Memory B cell (primary cell): Measurements from ENCODE around the gene LYRM4.

Source experiments
- ATAC-seq: fragments of 150-1000 bp; cut with Tn5 transposase; 2 replicates; pipeline ENCODE4 v1.10.0; 2021; ENCODE audit warnings: low read depth, mild to moderate bottlenecking, moderate library complexity
- DNase-seq, 2 donors: peaks; one replicate each; pipeline ENCODE4 v3.0.0; 2022; ENCODE audit warnings: low spot score in 2 of 2
- H3K27ac Mint-ChIP-seq: one replicate; pipeline ENCODE4 v1.8.0; 2022; ENCODE audit warnings: mild to moderate bottlenecking, moderate library complexity, mixed read lengths
- H3K27me3 Mint-ChIP-seq: one replicate; pipeline ENCODE4 v1.8.0; 2022; ENCODE audit warnings: mixed read lengths
- H3K36me3 Mint-ChIP-seq: one replicate; pipeline ENCODE4 v1.8.0; 2022; ENCODE audit warnings: mild to moderate bottlenecking, mixed read lengths
- H3K4me1 Mint-ChIP-seq: one replicate; pipeline ENCODE4 v1.8.0; 2022; ENCODE audit warnings: mixed read lengths
- H3K4me3 Mint-ChIP-seq: one replicate; pipeline ENCODE4 v1.8.0; 2022; ENCODE audit warnings: mild to moderate bottlenecking, moderate library complexity, mixed read lengths
- H3K9me3 Mint-ChIP-seq: one replicate; pipeline ENCODE4 v1.8.0; 2022; ENCODE audit warnings: mixed read lengths

Gene LYRM4

DNA sequence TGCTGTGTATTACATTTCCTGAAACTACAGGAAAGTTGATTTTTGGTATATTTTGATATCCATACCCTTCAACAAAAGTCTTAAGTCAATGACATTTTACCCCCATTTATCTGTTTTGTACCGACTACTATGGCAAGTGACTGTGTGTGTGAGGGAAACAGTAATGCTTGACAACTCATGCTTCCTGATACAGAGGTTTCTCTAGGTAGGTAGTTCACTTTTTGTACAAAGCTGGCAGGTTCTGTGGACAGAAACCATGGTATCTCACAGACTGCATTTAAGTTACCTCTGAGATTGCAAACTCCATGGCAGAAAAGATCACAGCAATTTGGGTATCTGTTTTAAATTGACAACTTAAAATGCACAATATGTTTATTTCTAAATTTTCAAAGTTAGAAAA is 29.3 kb upstream of the LYRM4 start:
- Mint-ChIP-seq H3K4me1 (peaks cover 55% of the 10 kb centered on the region), H3K27ac (no peak overlapping the region), H3K4me3 (peak overlapping the region; percentile 39), H3K9me3 (no peaks in the 10 kb centered on the region), H3K27me3 (no peaks in the 10 kb centered on the region), H3K36me3 (peaks cover 6% of the 10 kb centered on the region)
- DNase-seq (no peak), ATAC-seq (peak; percentile 53)

DNA sequence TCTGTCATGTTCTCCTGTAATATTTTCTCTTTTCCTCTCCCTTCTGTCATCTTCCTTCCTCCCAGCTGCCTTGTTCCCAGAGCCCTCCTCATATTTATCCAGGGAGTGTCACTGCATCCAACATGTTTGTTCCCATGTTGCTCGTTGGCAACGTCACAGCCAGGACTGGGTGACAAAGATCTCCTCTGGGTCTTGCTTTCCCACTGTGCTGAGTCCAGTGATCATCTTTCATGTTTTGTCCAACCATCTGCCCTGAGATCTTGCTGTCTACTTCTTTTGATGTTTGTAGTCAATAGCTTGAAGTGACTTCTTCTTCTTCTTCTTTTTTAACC is 27.2 kb upstream of the LYRM4 start:
- Mint-ChIP-seq H3K9me3 (no peaks in the 10 kb centered on the region), H3K27ac (no peak overlapping the region), H3K27me3 (no peaks in the 10 kb centered on the region), H3K4me1 (peaks cover 51% of the 10 kb centered on the region), H3K4me3 (no peak overlapping the region), H3K36me3 (peaks cover 12% of the 10 kb centered on the region)
- DNase-seq (no peak), ATAC-seq (no peak)

DNA sequence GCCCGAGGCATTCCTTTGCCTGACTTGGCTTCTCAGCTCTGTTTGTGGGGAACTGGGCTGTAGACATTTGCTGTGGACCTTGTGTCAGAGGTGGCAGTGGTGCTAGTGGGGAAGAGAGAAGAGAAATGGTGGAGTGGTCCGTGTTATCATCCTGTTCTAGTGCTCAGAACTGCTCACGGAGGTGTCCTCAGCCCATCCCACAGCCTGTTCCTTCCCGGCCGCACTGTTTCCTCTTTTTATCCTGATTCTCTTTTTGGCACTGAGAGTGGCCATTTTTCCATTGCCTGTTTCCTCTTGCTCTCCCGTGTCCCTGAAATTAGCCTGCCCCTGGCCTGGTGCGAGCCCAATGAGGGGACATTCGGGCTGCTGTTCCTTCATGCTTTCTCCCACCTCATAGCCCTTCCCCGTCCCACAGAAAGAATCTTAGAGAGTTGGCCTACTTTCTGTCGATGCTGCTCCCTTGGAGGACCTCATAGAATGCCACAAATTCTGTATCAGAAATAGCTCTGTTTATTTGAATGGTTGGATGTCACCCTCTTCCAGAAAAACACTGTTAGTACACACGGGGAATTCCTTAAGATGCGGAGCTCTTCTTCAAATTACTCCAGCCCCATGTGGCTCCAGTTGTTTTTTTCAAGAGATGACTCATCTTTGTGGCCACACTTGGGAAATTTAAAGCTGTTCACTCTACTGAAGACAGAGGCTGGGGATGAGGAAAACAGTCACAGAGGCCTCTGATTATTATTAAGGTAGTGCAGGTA is 26.6 kb upstream of the LYRM4 start:
- peak overlapping the region; percentile 43 for H3K27ac Mint-ChIP-seq
- no peak for ATAC-seq
- peaks cover 12% of the 10 kb centered on the region for H3K36me3 Mint-ChIP-seq
- no peaks in the 10 kb centered on the region for H3K27me3 Mint-ChIP-seq
- no peak for DNase-seq
- peaks cover 47% of the 10 kb centered on the region for H3K4me1 Mint-ChIP-seq
- no peak overlapping the region for H3K4me3 Mint-ChIP-seq
- no peaks in the 10 kb centered on the region for H3K9me3 Mint-ChIP-seq

DNA sequence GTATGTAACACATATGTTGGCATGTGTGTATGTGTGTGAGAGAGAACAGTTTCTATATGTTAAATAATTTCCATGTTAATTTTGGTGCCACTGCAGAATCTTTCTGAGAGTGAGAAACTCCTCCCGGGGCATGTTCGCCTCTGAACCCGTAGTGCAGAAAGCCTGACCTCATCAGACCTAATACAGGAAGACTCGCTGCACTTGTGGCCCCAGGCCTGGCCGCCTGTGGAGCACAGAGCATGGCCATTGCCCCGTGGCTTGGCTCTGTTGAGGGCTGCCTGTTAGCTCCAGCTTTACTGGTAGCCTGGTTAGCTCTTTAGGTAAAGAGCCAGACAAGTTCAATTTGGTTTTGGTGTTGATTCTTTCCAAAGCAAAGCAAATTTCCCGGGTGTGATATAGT is 26.0 kb upstream of the LYRM4 start:
- H3K27ac Mint-ChIP-seq, result peak overlapping the region; percentile 43
- H3K27me3 Mint-ChIP-seq, result no peaks in the 10 kb centered on the region
- peaks cover 47% of the 10 kb centered on the region for H3K4me1 Mint-ChIP-seq
- no peak for DNase-seq
- H3K36me3 Mint-ChIP-seq, result peaks cover 10% of the 10 kb centered on the region
- peak overlapping the region; percentile 15 for H3K4me3 Mint-ChIP-seq
- H3K9me3 Mint-ChIP-seq, result no peaks in the 10 kb centered on the region
- ATAC-seq, result peak; percentile 77

DNA sequence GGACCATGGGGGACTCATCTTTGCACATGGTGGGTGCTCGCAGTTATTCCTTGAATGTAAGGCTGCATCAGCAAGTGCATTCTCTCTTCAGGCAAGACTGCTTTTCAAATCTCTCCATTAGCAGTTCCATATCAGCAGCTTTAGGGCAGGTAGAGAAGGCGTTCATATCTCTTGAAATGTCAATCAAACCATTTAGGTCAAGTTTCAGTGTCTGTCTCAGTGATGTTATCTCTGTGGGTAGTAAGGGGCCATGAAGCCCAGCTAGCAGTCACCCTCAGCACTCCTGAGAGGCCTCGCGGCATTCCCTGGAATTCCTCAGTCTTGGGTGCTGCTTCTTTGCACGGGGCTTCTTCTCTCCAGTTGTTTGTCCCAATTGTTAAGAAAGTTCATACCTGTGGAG is 24.8 kb upstream of the LYRM4 start:
- Mint-ChIP-seq H3K27ac (no peak overlapping the region), H3K4me1 (peaks cover 47% of the 10 kb centered on the region), H3K36me3 (peaks cover 10% of the 10 kb centered on the region), H3K4me3 (no peak overlapping the region), H3K27me3 (no peaks in the 10 kb centered on the region), H3K9me3 (no peaks in the 10 kb centered on the region)
- DNase-seq, result no peak
- ATAC-seq, result no peak

DNA sequence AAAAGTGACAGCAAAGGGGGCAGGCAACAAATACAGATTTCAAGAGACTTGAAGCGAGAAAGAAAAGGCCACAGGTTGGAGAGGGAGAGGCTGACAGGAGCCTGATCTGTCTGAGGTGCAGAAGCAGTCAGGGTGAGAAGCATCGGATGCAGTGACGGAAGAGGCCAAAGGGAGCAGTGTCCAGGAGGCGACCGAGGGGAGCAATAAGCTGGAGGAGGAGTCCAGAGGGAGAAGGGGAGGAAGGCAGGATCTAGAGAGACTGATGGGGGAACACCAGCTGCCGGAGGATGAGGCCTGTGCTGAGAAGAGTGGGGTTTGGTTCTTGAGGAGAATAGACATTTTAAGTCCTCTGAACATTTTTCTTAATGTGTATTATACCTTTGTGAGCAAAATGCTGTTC is 24.3 kb upstream of the LYRM4 start:
- Mint-ChIP-seq H3K4me1 (peaks cover 47% of the 10 kb centered on the region), H3K27ac (no peak overlapping the region)

DNA sequence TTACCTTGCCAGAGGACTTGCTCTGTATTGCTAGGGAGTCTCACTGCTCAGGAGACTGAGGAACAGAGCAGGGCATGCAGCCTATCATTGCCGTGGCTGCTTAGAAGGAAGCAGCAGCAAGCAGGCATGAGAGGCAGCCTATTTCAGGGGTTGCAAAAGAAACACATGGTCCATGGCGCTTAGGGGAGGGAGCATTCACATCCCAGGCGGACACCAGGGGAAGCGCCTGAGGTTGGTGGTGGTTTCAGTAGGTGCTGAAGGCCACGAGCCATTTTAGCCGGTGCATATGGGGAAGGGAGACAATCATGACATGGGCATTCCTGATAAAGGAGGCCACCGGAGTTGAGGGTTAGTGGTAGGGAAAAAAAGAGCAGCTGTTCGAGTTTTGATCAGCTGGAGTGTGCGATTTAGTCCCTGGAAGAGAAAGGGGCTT is 21.5 kb upstream of the LYRM4 start:
- peaks cover 9% of the 10 kb centered on the region for H3K36me3 Mint-ChIP-seq
- no peaks in the 10 kb centered on the region for H3K9me3 Mint-ChIP-seq
- H3K27me3 Mint-ChIP-seq, result no peaks in the 10 kb centered on the region
- H3K27ac Mint-ChIP-seq, result no peak overlapping the region
- H3K4me1 Mint-ChIP-seq, result peaks cover 47% of the 10 kb centered on the region
- H3K4me3 Mint-ChIP-seq, result peak overlapping the region; percentile 17
- DNase-seq (no peak), ATAC-seq (no peak)

More for the DNA sequence above, 24.3 kb upstream of the LYRM4 start:
- DNase-seq, result no peak
- H3K27me3 Mint-ChIP-seq, result no peaks in the 10 kb centered on the region
- H3K36me3 Mint-ChIP-seq, result peaks cover 10% of the 10 kb centered on the region
- ATAC-seq, result no peak
- H3K9me3 Mint-ChIP-seq, result no peaks in the 10 kb centered on the region
- H3K4me3 Mint-ChIP-seq, result no peak overlapping the region

DNA sequence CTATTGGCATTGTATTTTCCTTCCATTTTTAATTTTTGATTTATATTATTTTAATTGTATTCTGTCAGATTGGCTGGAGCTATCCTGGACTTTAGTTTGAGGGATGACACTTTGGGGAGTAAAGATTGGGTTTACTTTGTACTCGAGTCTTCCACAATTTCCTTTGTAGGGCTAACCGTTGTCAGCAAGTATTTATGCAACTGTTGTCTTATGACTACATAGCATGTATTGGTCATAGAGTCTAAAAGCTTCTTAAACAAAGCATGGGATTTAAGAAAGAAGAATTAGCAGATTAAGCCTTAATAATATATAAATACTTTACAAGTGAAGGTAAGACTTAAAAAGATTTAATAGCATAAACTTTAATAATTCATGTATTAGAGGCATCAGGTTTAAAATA is 20.2 kb upstream of the LYRM4 start:
- H3K4me1 Mint-ChIP-seq, result peaks cover 42% of the 10 kb centered on the region

DNA sequence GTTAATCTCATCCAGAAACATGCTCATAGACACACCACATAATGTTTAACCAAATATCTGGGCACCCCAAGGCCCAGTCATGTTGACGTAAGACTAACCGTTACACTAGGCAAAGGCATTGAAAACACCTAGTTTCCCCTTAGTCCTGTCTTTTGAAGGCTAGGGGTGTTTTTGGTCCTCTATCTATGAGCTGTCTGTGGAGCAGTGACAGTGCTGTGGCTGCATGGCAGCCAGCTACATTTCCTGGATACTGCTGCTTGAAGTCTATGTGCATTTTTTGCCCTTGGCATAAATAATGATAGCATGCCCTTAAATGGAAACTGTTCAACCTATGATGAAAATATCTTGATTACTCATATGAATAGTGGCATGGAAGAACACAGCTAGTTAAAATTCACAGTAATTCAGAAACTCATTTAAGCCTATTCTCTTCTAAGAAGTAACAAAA is 19.2 kb upstream of the LYRM4 start:
- Mint-ChIP-seq H3K9me3 (no peaks in the 10 kb centered on the region), H3K4me3 (no peak overlapping the region), H3K4me1 (peaks cover 33% of the 10 kb centered on the region), H3K36me3 (peaks cover 6% of the 10 kb centered on the region), H3K27me3 (no peaks in the 10 kb centered on the region), H3K27ac (peak overlapping the region; percentile 78)
- ATAC-seq, result no peak
- no peak for DNase-seq

More for the DNA sequence above, 20.2 kb upstream of the LYRM4 start:
- H3K36me3 Mint-ChIP-seq, result peaks cover 9% of the 10 kb centered on the region
- H3K27ac Mint-ChIP-seq, result no peak overlapping the region
- no peak for ATAC-seq
- no peaks in the 10 kb centered on the region for H3K27me3 Mint-ChIP-seq
- no peak overlapping the region for H3K4me3 Mint-ChIP-seq
- no peak for DNase-seq
- H3K9me3 Mint-ChIP-seq, result no peaks in the 10 kb centered on the region

DNA sequence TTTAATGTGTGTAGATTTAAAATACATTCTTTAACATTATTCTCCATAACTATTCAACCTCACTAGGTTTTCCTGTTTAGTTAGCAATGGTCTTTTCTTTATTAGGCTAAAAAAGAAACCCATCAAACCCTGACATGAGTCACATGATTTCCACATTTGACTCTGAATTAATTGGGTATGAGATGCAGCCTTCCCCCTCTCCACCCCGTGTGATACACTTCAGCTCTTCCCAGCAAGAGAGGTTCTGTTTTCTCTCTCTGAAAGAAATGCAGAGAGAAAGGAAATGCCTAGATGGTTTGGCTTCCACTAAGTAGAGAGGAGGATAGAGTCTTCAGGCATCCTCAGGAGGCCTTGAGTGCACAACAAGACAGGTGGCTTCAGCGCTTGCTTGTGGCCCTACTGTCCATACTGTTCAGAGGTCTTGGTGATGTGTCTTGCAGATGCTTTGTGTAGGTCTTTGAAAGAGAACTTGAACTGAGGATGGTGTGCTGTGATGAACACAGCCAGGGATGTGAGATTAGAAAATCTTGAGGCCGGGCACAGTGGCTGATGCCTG is 17.9 kb upstream of the LYRM4 start:
- peaks cover 28% of the 10 kb centered on the region for H3K4me1 Mint-ChIP-seq
- ATAC-seq, result peak; percentile 43
- DNase-seq, result no peak
- no peaks in the 10 kb centered on the region for H3K27me3 Mint-ChIP-seq
- peaks cover 2% of the 10 kb centered on the region for H3K36me3 Mint-ChIP-seq
- no peaks in the 10 kb centered on the region for H3K9me3 Mint-ChIP-seq
- peak overlapping the region; percentile 78 for H3K27ac Mint-ChIP-seq
- H3K4me3 Mint-ChIP-seq, result peak overlapping the region; percentile 63

DNA sequence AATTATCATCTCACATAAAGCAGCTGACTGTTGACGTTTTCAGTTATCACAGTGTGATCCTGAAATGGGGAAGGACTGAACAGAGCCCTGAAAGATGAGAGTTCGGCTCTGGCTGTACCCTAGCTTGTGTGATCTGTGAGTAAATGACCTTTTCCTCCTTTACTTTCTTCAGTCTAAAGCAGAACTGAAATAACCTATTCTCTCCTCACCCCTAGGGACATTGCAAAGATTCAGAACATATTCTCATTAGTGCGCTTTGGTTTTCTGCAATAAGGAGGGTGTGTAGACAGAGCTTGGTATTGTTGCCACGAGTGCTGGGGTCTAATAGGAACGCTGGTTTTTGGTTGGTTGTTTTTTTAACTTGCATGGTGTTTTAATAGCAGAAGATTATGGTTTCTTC is 17.3 kb upstream of the LYRM4 start:
- no peaks in the 10 kb centered on the region for H3K9me3 Mint-ChIP-seq
- no peaks in the 10 kb centered on the region for H3K27me3 Mint-ChIP-seq
- H3K4me3 Mint-ChIP-seq, result peak overlapping the region; percentile 82
- peaks cover 2% of the 10 kb centered on the region for H3K36me3 Mint-ChIP-seq
- ATAC-seq (peak; percentile 82), DNase-seq (no peak)
- peak overlapping the region; percentile 78 for H3K27ac Mint-ChIP-seq
- peaks cover 33% of the 10 kb centered on the region for H3K4me1 Mint-ChIP-seq

DNA sequence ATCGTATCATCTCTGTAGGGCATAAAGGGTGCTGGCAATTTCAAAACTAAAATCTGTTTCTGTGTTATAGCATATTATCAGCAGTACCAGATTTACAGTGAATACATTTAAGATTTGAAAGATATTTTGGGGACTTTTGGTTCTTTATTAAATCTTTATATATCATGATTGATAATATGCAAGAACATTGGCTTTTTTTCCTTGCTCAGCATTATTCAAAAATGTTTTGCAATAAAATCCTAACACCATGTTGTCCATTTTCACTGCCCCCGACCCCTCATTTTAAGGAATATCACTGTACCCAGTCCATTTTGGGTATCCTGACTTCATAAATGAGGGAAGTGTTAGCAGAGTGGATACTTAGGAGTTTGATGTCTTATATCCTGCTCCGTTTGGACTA is 16.8 kb upstream of the LYRM4 start:
- Mint-ChIP-seq H3K27ac (peak overlapping the region; percentile 78), H3K4me3 (peak overlapping the region; percentile 82)
- ATAC-seq, result no peak

DNA sequence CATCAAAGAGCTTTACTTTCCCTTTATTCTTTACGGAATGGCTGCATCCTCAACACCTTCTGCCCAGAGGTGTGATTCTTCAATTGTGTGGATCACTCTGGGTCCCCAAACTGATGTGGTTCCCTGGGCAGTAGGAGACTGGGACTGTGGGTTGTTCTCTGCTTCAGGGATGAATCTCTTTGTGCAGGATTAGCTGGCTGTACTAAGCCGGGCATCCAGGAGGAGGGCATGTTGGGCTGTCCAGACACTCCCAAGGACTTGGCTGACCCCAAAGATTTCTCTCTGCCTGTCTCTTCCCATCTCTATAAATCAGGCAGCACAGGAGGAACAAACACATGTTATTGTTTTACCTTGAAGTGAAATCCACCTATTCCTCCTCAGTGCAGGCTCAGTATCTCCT is 15.8 kb upstream of the LYRM4 start:
- Mint-ChIP-seq H3K9me3 (no peaks in the 10 kb centered on the region), H3K4me1 (peaks cover 32% of the 10 kb centered on the region), H3K27ac (peak overlapping the region; percentile 41), H3K4me3 (no peak overlapping the region), H3K36me3 (peaks cover 2% of the 10 kb centered on the region), H3K27me3 (no peaks in the 10 kb centered on the region)
- DNase-seq (no peak), ATAC-seq (no peak)

More for the DNA sequence above, 16.8 kb upstream of the LYRM4 start:
- no peaks in the 10 kb centered on the region for H3K27me3 Mint-ChIP-seq
- no peak for DNase-seq
- H3K4me1 Mint-ChIP-seq, result peaks cover 37% of the 10 kb centered on the region
- no peaks in the 10 kb centered on the region for H3K9me3 Mint-ChIP-seq
- H3K36me3 Mint-ChIP-seq, result peaks cover 2% of the 10 kb centered on the region

DNA sequence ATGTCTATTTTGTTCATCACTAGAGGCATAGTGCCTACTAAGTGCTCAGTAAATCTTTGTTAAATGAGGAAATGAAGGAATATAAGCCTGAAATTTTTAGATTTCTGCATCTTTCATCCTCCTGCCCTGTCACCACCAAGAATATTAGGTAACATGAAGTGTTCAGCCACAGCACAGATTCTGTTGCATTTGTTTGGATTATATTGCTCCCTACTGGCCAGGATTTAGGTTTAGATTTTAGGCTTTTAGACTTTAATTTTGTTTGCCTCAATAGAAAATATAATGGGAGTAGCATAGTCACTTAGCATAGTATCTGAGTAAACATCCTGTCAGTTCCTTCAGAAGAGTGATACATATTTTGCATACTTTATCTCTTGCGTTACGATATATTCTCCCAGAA is 14.7 kb upstream of the LYRM4 start:
- Mint-ChIP-seq H3K9me3 (no peaks in the 10 kb centered on the region), H3K4me1 (peaks cover 33% of the 10 kb centered on the region), H3K27me3 (no peaks in the 10 kb centered on the region), H3K36me3 (peaks cover 2% of the 10 kb centered on the region), H3K27ac (no peak overlapping the region), H3K4me3 (no peak overlapping the region)
- DNase-seq, result no peak
- ATAC-seq, result no peak

DNA sequence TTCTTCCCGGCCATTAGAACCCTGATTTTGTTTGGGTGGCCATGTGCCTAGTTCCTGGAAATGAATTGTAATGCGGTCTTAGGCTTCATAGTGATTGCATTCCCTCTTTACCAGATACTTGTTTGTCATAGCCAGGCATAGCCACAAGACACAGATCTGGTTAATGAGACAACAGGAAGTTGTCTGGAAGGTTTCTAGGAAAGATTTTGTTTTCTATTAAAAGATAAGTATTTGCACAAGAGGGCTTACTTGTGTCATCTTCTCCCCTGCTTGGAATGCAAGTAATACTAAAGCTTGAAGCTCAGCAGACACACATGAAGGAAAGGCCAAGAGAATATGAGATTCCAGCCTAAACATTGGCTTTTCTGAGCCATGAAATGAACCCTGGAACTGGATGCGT is 13.5 kb upstream of the LYRM4 start:
- Mint-ChIP-seq H3K4me3 (no peak overlapping the region), H3K27me3 (no peaks in the 10 kb centered on the region), H3K9me3 (no peaks in the 10 kb centered on the region), H3K36me3 (peaks cover 2% of the 10 kb centered on the region), H3K4me1 (peaks cover 26% of the 10 kb centered on the region), H3K27ac (no peak overlapping the region)
- DNase-seq (no peak), ATAC-seq (no peak)
